HG02678 (cell line): ENCODE measurements around the gene TMEM140.
"Not testable (repeated sequence)": the region's sequence is repeated elsewhere in the genome, so short reads cannot be mapped to it uniquely, and the experiment has no call there.

Source experiments
- ATAC-seq: cut with Tn5 transposase; IDR thresholded peaks from one replicate; pipeline ENCODE4 v1.9.1; 2021; ENCODE audit warnings: mild to moderate bottlenecking, moderate library complexity; ENCODE audit not compliant: unreplicated experiment

TMEM140 gene

GRCh38 chr7:135147899-135148721 lies at the start of gene TMEM140:
TMEM140 (plus strand) TSS chr7:135148072; CDS start chr7:135164442, 16,370 bp downstream.
- peak; percentile 66 for ATAC-seq

DNA sequence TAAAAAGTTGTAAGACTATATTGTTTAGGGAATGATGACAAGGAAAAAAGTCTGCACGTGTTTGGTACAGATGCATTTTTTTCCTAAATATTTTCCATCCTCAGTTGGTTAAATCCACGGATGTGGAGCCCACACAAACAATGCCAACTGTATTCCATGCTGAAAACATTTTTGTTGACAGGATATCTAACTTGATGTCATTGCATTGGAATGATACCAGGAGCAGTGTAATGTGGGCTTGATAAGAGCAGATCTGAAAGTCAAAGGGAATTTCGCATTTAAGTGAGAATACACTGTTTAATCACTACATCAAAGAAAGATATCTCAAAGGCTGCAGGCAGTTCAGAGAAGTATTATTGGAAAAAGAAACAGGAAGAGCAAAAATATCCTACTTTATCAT lies 49.5 kb upstream of the TMEM140 start:
- no peak for ATAC-seq

DNA sequence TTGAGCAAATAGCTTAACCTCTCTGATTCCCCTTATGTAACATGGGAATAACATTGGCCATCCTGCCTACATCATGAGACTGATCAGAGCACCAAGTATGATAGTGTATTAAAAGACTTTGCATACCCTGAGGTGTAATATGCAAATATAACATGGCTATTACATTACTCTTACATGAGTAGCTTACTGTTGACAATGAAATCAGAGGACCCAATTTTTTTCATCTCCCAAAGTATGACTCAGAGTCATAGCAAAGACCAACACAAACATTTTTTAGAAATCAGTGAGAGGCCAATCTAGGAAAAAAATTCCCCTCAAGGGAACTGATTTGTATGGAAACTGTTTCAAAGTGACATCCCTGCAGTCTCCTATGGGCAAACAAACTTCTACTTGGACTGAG lies 47.0 kb upstream of the TMEM140 start:
- ATAC-seq = no peak

DNA sequence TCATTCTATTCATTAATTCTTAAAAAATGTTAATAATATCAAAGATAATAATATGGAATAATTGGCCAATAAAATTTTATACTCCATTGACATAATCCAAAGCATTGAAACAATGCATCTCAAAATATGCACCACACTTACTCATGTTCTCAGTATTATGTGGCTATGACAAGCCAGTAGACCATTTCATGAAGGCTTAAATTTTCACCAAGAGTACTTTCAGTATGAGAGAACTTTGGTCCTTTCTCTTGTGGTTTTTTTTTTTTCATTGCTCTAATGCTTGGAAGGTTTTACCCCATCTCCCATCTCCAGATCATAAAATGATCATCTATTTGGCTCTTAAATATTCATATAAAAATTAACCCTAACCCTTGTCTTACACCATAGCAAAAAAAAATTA lies 45.5 kb upstream of the TMEM140 start:
- peak; percentile 86 for ATAC-seq

- ATAC-seq = no peak
Observed at GRCh38 chr7:135109562-135109961, 38.3 kb upstream of the TMEM140 start.

GRCh38 chr7:135109976-135110375 lies 37.9 kb upstream of the TMEM140 start:
- no peak for ATAC-seq

DNA sequence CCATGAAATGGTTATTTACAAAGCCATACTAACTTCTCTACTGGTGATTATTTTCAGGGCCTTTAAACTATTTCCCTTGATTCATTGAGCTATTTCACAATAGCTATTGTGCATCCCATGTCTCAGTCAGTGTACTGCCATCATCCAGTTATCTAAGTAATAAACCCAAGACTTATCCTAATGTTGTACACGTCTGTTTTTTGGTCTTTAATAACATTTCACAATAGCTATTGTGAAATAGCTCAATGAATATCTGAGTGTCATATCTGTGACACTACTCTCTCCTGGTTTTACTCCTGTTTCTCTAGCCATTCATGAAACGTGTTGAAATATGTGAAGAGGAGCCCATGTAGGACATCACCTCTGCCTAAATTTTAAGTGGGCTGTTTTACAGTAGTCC lies 36.5 kb upstream of the TMEM140 start:
- ATAC-seq = no peak

- ATAC-seq = no peak
Observed at GRCh38 chr7:135114622-135115021, 33.2 kb upstream of the TMEM140 start.

- ATAC-seq = no peak
Observed at GRCh38 chr7:135117096-135117495, 30.8 kb upstream of the TMEM140 start.

- no peak for ATAC-seq
Observed at GRCh38 chr7:135121868-135122267, 26.0 kb upstream of the TMEM140 start.

DNA sequence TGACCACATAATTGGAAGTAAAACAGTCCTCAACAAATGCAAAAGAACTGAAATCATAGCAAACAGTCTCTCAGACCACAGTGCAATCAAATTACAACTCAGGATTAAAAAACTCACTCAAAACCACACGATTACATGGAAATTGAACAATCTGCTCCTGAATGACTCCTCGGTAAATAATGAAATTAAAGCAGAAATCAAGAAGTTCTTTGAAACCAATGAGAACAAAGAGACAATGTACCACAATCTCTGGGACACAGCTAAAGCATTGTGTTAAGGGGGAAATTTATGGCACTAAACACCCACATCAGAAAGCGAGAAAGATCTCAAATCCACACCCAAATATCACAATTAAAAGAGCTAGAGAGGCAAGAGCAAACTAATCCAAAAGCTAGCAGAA lies 23.2 kb upstream of the TMEM140 start:
- not testable (repeated sequence) for ATAC-seq

DNA sequence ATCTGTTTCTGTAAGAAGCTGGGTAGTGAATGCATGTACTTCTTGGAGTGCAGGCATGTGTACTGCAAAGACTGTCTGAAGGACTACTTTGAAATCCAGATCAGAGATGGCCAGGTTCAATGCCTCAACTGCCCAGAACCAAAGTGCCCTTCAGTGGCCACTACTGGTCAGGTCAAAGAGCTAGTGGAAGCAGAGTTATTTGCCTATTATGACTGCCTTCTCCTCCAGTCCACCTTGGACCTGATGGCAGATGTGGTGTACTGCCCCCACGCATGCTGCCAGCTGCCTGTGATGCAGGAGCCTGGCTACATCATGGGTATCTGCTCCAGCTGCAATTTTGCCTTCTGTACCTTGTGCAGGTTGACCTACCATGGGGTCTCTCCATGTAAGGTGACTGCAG lies 18.9 kb upstream of the TMEM140 start:
- ATAC-seq = no peak

DNA sequence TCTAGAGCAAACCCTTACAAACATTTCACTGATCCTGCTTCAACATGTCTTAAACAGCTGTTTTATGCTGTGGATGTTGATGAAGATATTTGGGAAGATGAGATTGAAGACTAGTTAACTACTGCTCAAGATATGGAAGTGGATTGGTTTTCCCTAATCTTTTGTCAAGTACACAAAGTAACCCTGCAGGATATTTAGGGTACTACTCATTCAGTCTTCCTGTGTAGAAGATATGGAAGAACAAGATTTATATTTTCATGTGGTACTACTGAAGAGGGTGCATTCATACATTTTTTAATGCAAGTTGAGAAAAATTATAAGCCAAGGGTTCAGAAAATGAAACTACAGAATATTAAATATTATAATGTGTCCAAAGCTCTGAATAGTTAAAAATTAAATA lies 18.3 kb upstream of the TMEM140 start:
- no peak for ATAC-seq

- ATAC-seq = no peak
Observed at GRCh38 chr7:135143885-135144668, 3.8 kb upstream of the TMEM140 start.

DNA sequence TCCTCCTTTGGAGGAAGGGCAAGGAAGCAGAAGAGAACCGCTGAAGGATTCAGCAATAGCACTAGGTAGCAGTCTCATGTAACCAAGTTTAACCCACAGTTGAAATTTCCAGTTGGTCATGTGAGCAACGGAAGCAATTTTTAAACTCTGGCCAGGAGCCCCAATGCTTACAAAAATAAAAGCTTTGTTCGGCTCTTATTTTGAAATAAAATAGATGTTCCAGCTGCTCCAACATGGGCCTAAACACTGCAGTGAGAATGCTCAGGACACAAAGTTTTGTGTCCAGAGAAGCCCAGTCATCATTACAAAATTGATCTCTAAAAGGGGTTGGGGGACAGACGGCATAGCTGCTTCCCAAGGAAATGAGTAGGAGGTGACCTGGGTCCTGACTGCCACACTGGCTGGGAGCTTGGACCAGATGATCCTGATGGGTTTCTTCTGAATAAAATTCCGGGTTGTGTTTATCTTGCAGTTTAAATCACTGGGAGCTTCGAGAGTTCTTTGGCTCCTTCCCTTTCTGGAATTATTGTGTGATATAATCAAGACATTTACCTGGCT lies 452 bp upstream of the TMEM140 start:
- peak; percentile 8 for ATAC-seq

- ATAC-seq = no peak
Observed at GRCh38 chr7:135150072-135150782, 2.4 kb downstream of the TMEM140 start.

GRCh38 chr7:135151132-135151531 lies 3.3 kb downstream of the TMEM140 start:
- ATAC-seq = no peak

DNA sequence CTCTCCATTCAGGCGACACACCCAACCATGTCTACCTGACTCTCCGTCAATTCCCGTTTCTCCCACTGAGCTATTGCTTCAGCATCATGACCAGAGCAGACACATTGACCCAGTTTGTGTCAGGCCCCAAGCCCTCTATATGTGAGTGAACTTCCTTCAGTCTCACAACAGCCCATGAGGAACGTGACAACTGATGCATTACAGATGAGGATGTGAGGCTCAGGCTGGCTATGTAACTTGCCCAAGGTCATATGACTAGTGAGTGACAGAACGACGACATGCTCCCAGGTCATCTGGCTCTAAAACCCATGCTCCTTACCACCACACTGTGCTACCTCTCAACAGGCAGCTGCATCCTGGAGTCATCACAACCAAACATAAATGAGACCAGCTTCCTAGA lies 3.7 kb downstream of the TMEM140 start:
- ATAC-seq = peak; percentile 26

DNA sequence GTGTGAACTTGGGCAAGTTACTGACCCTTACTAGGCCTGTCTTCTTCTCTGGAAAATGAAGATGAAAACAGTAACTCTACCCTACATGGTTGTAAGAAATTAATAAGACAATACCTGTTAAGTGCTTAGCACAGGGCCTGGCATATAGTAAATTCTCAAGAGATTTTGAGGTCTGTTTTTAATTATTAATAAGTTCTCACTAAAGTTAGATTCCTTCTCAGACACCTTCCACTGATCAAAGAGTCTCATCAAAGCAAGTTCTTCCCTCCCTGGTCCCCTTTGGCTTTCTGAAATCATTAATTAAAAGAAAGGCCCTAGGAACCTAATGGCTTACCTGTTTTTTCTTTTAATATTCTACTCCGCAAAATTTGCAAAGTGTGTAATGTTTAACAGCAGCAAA lies 4.6 kb downstream of the TMEM140 start:
- ATAC-seq = no peak

DNA sequence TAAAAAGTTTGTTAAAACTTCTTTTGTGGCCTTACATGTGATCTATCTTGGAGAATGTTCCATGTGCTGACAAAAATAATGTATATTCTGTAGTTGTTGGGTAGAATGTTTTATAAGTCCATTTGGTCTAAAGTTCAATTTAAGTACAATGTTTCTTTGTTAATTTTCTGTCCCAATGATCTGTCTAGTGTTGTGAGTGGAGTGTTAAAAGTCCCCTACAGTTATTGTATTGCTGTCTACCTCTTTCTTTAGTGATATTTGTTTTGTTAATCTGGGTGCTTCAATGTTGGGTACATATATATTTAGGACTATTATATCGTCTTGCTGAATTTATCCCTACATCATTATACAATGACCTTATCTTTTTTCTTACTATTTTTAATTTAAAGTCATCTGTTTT lies 6.9 kb downstream of the TMEM140 start:
- ATAC-seq = no peak

GRCh38 chr7:135156290-135156689 lies 8.4 kb downstream of the TMEM140 start:
- no peak for ATAC-seq
